ENCODE data around the gene SYCP2.
"Not testable (repeated sequence)": the region's sequence is repeated elsewhere in the genome, so short reads cannot be mapped to it uniquely, and the experiment has no call there.

Gene SYCP2

DNA sequence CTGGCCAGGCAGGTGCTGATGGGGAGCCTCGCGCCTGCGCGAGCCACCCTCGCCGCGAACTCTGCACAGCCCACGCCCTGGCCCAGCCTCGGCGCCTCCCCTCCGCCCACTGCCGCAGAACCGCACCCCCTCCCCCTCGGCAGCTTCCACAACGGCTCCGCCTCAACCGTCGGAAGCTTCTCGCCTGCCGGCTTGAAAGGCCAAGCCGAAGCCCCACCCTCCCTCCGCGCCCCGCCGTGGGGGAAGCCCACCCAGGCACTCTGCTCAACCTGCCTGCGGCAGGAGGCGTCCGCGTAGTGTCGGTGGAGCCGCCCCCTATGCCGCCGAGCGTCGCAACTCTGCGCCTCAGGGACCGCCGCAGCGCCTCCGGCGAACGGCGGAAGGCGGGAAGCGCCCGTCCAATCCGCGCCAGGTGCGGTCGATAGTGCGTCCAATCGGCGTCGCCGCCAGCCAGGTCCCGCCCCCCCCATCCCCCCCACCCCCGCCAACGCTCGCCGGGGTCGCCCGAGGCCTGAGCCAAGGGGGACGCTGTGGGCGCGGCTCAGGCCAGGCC lies at the start of gene SYCP2:
Gene SYCP2, minus strand, starts transcription at position 342 of the 553 bp plus-strand sequence. CDS start 11,224 bp downstream, outside the sequence.
- DNase-seq: peak; percentile 77

DNA sequence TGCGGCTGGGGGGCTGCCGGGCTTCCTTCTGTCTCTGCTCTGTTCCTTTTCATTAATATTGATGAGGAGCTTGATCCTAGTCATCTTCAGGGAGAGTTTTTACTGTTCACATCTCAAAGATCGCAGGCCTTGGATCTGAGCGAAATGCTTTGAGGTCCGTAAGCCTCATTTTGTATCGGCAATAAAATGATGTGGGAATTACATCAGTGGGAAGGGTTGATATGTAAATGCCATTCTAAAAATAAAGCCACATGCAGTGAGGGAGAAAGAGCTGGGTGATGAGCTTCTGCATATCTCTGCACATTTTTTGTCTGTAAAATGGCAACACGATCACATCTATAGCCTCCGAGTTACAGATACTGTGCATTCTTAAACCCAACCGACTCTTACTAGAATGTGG lies 49.6 kb upstream of the SYCP2 start:
- DNase-seq: no peak

GRCh38 chr20:59977086-59977485 lies 43.6 kb upstream of the SYCP2 start:
- DNase-seq: no peak

DNA sequence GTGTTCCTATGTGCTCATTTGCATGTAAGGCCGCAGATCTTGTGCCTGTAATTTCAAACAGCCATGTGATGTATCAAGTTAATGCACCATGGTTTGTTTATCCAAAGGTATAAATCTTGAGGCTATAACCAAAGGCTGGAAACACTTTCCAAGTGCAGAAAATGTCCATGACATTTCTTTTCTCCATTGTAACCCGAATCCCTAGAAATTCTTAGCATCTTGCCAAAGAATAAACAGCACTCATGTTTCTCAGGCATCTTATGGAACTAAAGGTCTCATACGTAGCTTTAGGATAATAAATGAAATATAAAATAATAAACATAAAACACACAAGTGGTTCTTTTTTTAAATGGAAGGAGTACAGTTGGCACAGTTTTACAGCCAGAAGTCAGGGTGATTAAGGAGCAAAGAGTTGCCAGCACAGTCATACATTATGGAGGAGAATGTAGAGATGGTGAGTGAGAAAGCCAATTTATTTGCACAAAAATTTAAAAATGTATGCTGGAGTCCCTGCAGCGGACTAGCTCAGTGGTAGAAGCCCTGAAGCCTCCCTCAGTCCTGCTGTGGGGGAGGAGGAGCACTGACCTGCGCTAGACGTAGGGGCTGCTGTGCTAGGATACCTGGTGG lies 42.8 kb upstream of the SYCP2 start:
- DNase-seq: no peak

DNA sequence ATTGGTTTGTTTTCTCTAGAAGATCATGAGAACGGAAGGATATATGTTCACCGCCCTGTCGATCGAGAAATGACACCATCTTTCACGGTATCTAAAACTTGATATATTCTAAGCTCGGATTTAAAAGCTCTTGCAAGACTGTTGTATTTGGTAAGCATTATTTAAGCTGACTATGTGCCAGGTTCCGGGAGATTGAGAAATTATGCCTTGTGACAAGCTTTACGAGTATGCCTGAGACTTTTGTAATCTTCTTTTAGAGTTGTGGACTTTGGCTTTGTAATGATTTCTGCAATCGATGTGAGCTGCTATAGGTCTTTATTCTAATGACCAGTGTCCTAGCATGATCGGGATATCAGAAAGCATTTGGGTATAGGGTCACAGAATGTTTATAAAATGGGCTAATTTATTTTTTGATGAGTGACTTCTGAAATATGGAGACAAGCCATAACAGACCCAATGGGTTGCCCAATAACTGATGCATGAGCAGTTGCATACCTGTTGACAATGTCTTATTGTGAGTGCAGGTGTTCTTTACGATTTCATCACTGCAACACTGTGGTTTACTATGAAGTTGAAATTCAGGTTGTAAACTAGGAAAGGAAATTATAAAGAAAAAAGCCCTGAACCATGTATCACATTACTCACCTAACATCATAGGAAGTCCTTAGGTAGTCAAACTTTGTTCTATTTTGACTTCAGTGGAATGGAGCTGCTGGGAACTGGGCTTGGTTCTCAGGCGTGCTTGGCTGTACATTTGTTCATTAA lies 38.8 kb upstream of the SYCP2 start:
- DNase-seq: no peak

DNA sequence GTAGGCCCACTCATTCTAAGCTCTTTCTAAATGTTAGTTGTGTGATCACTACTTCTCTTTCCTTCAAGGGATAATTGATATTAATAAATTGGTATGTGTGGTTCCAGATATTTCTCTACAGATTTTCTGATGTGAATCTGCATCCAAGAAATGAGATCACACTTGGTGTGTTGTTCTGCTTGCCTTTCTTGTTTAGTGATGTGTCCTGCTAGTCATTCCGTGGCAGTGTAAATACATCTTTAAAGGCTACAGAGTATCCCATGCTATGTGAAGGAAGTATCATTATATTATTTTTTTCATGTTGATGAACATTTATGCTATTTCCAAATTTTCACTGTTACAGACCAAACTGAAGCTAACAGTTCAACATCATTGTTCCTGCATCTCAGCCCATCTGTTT lies 38.0 kb upstream of the SYCP2 start:
- DNase-seq: no peak

- no peak for DNase-seq
These were observed 33.0 kb upstream of the SYCP2 start for GRCh38 chr20:59966428-59966827.

DNA sequence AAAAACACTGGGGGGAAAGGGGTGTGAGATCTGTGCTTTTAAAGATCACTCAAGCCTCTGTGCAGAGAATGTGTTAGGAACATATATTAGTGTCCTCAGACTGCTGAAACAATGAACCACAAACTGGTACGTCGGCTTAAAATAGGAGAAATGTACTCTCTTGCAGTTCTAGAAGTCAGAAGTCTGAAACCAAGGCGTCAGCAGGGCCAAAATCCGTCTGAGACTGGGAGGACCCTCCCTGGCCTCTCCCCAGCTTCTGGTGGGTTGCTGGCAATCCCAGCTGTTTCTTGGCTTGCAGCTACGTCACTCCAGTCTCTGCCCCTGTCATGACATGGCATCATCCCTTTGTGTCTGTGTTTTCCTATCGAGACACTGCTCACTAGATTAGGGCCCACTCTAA lies 28.7 kb upstream of the SYCP2 start:
- no peak for DNase-seq

- DNase-seq: no peak
These were observed 28.0 kb upstream of the SYCP2 start for GRCh38 chr20:59961423-59961822.

DNA sequence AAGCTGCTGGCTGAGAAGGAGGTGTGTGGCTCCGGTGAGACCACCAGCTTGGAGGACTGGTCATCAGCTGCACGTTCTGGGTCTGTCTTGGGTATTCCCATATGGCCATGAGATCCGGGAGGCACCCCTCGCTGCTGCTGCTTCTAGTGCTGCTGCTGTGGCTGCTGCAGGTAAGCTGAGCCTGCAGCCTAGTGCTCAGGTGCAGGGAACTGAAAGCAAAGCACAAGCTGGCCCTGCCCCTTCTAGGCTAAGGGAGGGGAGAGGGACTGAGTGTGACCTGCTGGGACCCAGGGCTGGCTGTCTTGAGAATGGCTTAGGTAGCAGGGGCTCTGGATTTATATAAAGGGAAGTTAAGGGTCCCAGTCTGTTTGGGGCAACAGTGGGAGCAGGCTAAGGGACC lies 25.2 kb upstream of the SYCP2 start:
- DNase-seq: peak; percentile 19

GRCh38 chr20:59958123-59958522 lies 24.7 kb upstream of the SYCP2 start, which contains the start of gene CDH26:
Gene CDH26 (plus strand): TSS chr20:59958423. CDS start chr20:59958727, 304 bp downstream.
- DNase-seq: peak; percentile 19

DNA sequence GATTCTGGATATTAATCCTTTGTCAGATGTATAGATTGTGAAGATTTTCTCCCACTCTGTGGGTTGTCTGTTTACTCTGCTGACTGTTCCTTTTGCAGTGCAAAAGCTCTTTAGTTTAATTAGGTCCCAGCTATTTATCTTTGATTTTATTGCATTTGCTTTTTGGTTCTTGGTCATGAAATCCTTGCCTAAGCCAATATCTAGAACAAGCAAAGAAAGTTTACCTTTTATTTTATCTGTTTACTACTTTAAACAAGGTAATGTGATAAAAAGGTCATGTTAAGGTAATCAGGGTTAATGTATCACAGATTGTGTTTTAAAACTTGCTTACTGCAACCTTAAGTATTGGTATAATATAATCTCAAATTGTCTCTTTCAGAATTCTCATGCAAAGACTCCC lies 24.1 kb upstream of the SYCP2 start:
- not testable (repeated sequence) for DNase-seq

DNA sequence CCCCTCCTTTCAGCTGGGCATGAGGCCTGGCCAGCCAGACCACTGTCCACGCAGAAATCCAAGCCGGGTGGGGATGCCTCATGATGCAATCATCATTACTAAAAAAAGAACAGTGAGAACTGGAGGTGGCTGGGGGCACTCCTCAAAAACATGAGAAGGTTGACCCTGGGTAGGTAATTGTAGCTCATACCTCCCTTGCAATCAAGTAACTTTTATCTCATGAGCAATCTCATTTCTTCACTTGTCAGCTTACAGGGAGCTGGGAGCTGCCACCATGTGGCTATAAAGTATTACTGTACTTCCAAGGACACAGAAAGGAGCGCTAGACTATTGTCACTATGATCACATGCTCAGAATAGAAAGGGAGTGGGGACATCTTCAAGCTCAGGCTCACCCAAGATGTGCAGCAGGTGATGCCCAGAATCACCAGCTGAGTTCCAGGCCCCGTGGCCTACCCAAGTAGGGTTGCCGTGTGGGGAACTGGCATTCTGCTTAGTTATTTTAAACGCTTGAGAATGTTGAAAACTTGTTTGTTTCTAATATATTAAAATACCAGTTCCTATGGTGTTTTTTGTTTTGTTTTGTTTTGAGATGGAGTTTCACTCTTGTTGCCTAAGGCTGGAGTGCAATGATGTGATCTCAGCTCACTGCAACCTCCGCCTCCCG lies 21.8 kb upstream of the SYCP2 start:
- peak; percentile 45 for DNase-seq

- no peak for DNase-seq
These were observed 21.3 kb upstream of the SYCP2 start for GRCh38 chr20:59954718-59955117.

- no peak for DNase-seq
These were observed 16.5 kb upstream of the SYCP2 start for GRCh38 chr20:59949911-59950310.

- peak; percentile 61 for DNase-seq
These were observed 15.6 kb upstream of the SYCP2 start for GRCh38 chr20:59948828-59949720.

GRCh38 chr20:59948212-59948611 lies 14.8 kb upstream of the SYCP2 start:
- no peak for DNase-seq

DNA sequence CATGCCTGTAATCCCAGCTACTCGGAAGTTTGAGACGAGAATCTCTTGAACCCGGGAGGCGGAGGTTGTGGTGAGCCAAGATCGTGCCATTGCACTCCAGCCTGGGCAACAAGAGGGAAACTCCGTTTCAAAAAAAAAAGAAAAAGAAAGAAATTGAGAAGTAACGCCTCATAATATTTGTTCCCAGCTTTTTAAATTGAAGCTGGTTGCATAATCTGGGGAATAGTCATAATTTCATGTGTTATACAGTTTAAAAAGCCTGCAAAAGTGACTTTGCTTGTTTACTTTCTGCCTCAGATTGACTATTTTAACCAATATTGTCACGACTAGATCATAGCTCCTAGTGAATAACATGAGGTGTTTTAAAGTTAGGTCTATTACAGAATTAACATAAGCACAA lies 13.9 kb upstream of the SYCP2 start:
- no peak for DNase-seq

DNA sequence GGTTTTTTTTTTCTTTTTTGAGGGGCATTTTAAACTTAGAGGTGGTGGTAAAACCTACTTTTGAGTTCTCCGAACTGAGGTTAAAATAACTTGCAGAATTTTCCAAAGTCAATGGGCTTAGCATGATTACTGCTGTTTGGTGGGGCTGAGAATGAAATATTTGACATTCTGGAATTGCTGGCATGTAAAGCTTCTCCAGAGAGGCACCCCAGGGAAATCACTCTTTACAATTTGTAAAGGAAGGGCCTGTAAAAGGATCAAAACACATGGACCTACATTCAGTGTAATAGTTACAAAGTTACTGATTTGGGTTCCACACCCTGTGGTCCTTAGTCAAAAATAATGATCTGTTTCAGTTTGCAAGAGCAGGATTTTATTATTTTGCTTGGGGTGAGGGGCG lies 12.3 kb upstream of the SYCP2 start:
- DNase-seq: no peak

DNA sequence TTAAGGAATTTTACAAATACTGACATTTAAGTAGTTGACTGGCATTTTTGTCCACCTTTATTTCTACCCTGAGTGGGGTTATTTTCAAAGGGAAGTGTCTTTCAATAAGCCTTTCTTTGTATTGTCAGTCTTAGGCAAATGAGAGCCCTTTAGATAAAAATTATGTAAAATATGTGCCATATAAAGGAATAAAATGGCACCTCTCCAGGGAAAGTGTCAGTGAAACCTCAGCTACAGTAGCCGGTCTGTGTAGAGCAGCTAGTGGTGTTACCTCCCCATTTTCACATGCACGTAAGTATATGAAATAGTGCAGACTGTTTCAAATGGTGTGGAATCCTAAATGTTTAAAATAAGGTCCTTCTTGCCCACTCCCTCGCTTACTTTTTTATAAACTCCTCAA lies 11.7 kb upstream of the SYCP2 start:
- no peak for DNase-seq

- DNase-seq: no peak
These were observed 11.3 kb upstream of the SYCP2 start for GRCh38 chr20:59944726-59945125.

GRCh38 chr20:59942245-59942644 lies 8.8 kb upstream of the SYCP2 start:
- no peak for DNase-seq

GRCh38 chr20:59940956-59941294 lies 7.5 kb upstream of the SYCP2 start:
- DNase-seq: no peak
